SK-N-SH (cell line): Measurements from ENCODE around the gene EMP1. TPM values are rescaled to one million over a fixed set of nuclear protein-coding genes. Genes with fewer than 3 reads are reported as not detected.

Experiments used
- CTCF ChIA-PET: fragments of 300-600, 350-600 bp; formaldehyde crosslinking; extraction: SDS; loops from one replicate; lab custom pipeline; 2021; lab: Yijun Ruan, JAX
- POLR2A ChIA-PET: fragments of 350-600 bp; sonication (Branson Sonifier 250); formaldehyde crosslinking; extraction: SDS; loops from one replicate; lab custom pipeline; 2020; ENCODE audit warnings: antibody characterized with exemption, inconsistent platforms; lab: Yijun Ruan, JAX
- DNase-seq: peaks from one replicate; pipeline ENCODE4 v3.0.0; 2012
- H2AFZ ChIP-seq: fragments of 200-600 bp; sonication (generic); 2 replicates; pipeline ENCODE4 v1.8.1; 2016; ENCODE audit warnings: antibody characterized with exemption, mild to moderate bottlenecking, low read depth
- H3F3A ChIP-seq: fragments of 200-600 bp; sonication (generic); replicated peaks from 2 replicates; pipeline ENCODE3; 2016; ENCODE audit warnings: antibody characterized with exemption, mild to moderate bottlenecking; ENCODE audit not compliant: insufficient read depth
- H3K27ac ChIP-seq, 2 experiments: fragments of 200-500 bp in 1 of 2; fragments of 200-600 bp in 1 of 2; sonication (Bioruptor generic) in 1 of 2; sonication (generic), shearing (Covaris generic) in 1 of 2; 2 replicates each; pipeline versions ENCODE4 v1.5.1 to v1.6.1; 2014 to 2016; ENCODE audit warnings: low read depth in 2 of 2, inconsistent platforms in 1 of 2, low read length in 1 of 2, mild to moderate bottlenecking in 1 of 2, mixed read lengths in 1 of 2
- H3K27me3 ChIP-seq: fragments of 200-600 bp; sonication (generic), shearing (Covaris generic); 2 replicates; pipeline ENCODE4 v1.6.1; 2016; ENCODE audit warnings: mixed run types; ENCODE audit not compliant: insufficient read depth
- H3K36me3 ChIP-seq, 2 experiments: fragments of 200-500 bp in 1 of 2; fragments of 200-600 bp in 1 of 2; sonication (Bioruptor generic) in 1 of 2; sonication (generic) in 1 of 2; replicated peaks in 1 of 2; 2 replicates each; pipeline versions ENCODE3 to v1.5.1; 2014 to 2016; ENCODE audit warnings: low read length in 1 of 2, mild to moderate bottlenecking in 1 of 2; ENCODE audit not compliant: insufficient read depth in 2 of 2, control insufficient read depth in 1 of 2
- H3K4me1 ChIP-seq, 2 experiments: fragments of 200-500 bp in 1 of 2; fragments of 200-600 bp in 1 of 2; sonication (Bioruptor generic) in 1 of 2; sonication (generic), shearing (Covaris generic) in 1 of 2; 2 replicates each; pipeline versions ENCODE4 v1.5.1 to v1.6.1; 2014 to 2016; ENCODE audit warnings: low read depth in 1 of 2, low read length in 1 of 2, mixed run types in 1 of 2; ENCODE audit not compliant: insufficient read depth in 2 of 2, control insufficient read depth in 1 of 2
- H3K4me2 ChIP-seq: fragments of 200-600 bp; sonication (generic), shearing (Covaris generic); 2 replicates; pipeline ENCODE4 v1.6.1; 2017; ENCODE audit warnings: mixed run types
- H3K4me3 ChIP-seq, 2 experiments: fragments of 200-500 bp in 1 of 2; fragments of 200-600 bp in 1 of 2; sonication (Bioruptor generic) in 1 of 2; sonication (generic), shearing (Covaris generic) in 1 of 2; 2 replicates each; pipeline versions ENCODE4 v1.5.1 to v1.8.1; 2014 to 2016; ENCODE audit warnings: low read depth in 2 of 2, inconsistent platforms in 1 of 2, low read length in 1 of 2, mild to moderate bottlenecking in 1 of 2, mixed read lengths in 1 of 2, moderate library complexity in 1 of 2
- H3K79me2 ChIP-seq: fragments of 200-600 bp; sonication (generic); 2 replicates; pipeline ENCODE4 v1.8.1; 2017; ENCODE audit warnings: mild to moderate bottlenecking; ENCODE audit not compliant: insufficient read depth
- H3K9ac ChIP-seq: fragments of 200-600 bp; sonication (generic); 2 replicates; pipeline ENCODE4 v1.6.1; 2017; ENCODE audit warnings: mixed run types
- H3K9me2 ChIP-seq: fragments of 200-600 bp; sonication (generic); 2 replicates; pipeline ENCODE4 v1.6.1; 2017; ENCODE audit warnings: mixed run types
- H3K9me3 ChIP-seq: fragments of 200-600 bp; sonication (generic); 2 replicates; pipeline ENCODE4 v1.6.1; 2017; ENCODE audit warnings: mixed run types, mild to moderate bottlenecking, moderate library complexity
- H4K20me1 ChIP-seq: fragments of 200-600 bp; sonication (generic); 2 replicates; pipeline ENCODE4 v1.6.1; 2017; ENCODE audit warnings: mild to moderate bottlenecking, mixed run types; ENCODE audit not compliant: insufficient read depth
- CHD2 ChIP-seq: fragments of 150-350 bp; IDR thresholded peaks from 2 replicates; pipeline ENCODE4 v1.6.1; 2018; ENCODE audit warnings: low read length; ENCODE audit not compliant: partially characterized antibody
- EZH2phosphoT487 ChIP-seq: fragments of 200-600 bp; sonication (generic); IDR thresholded peaks from 2 replicates; pipeline ENCODE4 v1.6.1; 2017; ENCODE audit warnings: low read depth, mixed run types, mild to moderate bottlenecking, antibody characterized with exemption, moderate library complexity, borderline replicate concordance
- FOXJ3 ChIP-seq: sonication (generic); formaldehyde crosslinking; IDR thresholded peaks from 2 replicates; pipeline ENCODE4 v1.5.1; 2020; ENCODE audit warnings: mild to moderate bottlenecking, missing genetic modification reagents
- JUND ChIP-seq: IDR thresholded peaks from 2 replicates; pipeline ENCODE4 v1.4.0; 2012
- RFX5 ChIP-seq: IDR thresholded peaks from 2 replicates; pipeline ENCODE4 v1.6.1; 2012; ENCODE audit warnings: mild to moderate bottlenecking, improper control_type of control experiment, low read length
- SMC3 ChIP-seq: IDR thresholded peaks from 2 replicates; pipeline ENCODE4 v1.6.1; 2012; ENCODE audit warnings: low read depth, low read length, improper control_type of control experiment
- TCF12 ChIP-seq: IDR thresholded peaks from 2 replicates; pipeline ENCODE4 v1.4.0; 2012
- USF2 ChIP-seq: fragments of 150-350 bp; IDR thresholded peaks from 2 replicates; pipeline ENCODE4 v1.6.1; 2017; ENCODE audit warnings: antibody characterized with exemption, low read length, low read depth, borderline replicate concordance
- YY1 ChIP-seq: IDR thresholded peaks from 2 replicates; pipeline ENCODE4 v1.4.0; 2012; ENCODE audit warnings: low read depth, mild to moderate bottlenecking
- WGBS: methylation state at CpG from one replicate; pipeline ENCODE4 v1.1.6; 2017; ENCODE audit warnings: low lambda C conversion rate; 5-methylcytosine and 5-hydroxymethylcytosine counted together
- polyA plus RNA-seq, 3 experiments: library from polyadenylated mRNA; depleted of rRNA; stranded (reverse); fragments of >200 nt; gene quantifications; 2 replicates each; pipeline ENCODE4 v1.2.3, GENCODE V29; 2012
- TF ChIP-seq, protein P1 (sequence below): fragments of 150-350 bp; IDR thresholded peaks from 2 replicates; pipeline ENCODE4 v1.6.1; 2016; ENCODE audit warnings: mild to moderate bottlenecking, low read depth, low read length
- TF ChIP-seq, protein P2 (sequence below): fragments of 200-600 bp; sonication (generic); IDR thresholded peaks from 2 replicates; pipeline ENCODE4 v1.6.1; 2017; ENCODE audit warnings: antibody characterized with exemption, mild to moderate bottlenecking, moderate library complexity

EMP1 gene
- polyA plus RNA-seq, 1 of the 3 experiments (the other 2 are of a cell fraction) = 67.4 TPM

- TF ChIP-seq USF2 = no peak
- TF ChIP-seq SMC3 = no peak
Measured at GRCh38 chr12:13252024-13252423, 55.5 kb downstream of the EMP1 start (continued).

GRCh38 chr12:13252616-13253015, 56.1 kb downstream of the EMP1 start:
- Histone ChIP-seq H3K27me3 (no peaks in the 10 kb centered on the region), H3K36me3 (no peaks in the 10 kb centered on the region), H3F3A (peaks cover 4% of the 10 kb centered on the region), H3K9me3 (no peaks in the 10 kb centered on the region), H3K9ac (no peak overlapping the region), H2AFZ (no peak overlapping the region), H3K4me3 (no peak overlapping the region), H3K4me2 (no peak overlapping the region), H3K4me1 (peaks cover 0 to 8% of the 10 kb centered on the region in 2 experiments; a peak in 2 of 4 replicates), H4K20me1 (no peaks in the 10 kb centered on the region), H3K27ac (no peak overlapping the region), H3K9me2 (no peaks in the 10 kb centered on the region), H3K79me2 (no peaks in the 10 kb centered on the region)
- no peak for DNase-seq
- ChIA-PET POLR2A (no interaction called here), CTCF (interaction anchor here (5.1 kb wide), 1 partner anchor 23 kb away, joined by 66 read pairs; no protein-coding TSS in a partner anchor)
- WGBS = 61% methylated on average over 3 of the region's 3 CpGs
- TF ChIP-seq JUND = no peak
- TF ChIP-seq, protein P1, sequence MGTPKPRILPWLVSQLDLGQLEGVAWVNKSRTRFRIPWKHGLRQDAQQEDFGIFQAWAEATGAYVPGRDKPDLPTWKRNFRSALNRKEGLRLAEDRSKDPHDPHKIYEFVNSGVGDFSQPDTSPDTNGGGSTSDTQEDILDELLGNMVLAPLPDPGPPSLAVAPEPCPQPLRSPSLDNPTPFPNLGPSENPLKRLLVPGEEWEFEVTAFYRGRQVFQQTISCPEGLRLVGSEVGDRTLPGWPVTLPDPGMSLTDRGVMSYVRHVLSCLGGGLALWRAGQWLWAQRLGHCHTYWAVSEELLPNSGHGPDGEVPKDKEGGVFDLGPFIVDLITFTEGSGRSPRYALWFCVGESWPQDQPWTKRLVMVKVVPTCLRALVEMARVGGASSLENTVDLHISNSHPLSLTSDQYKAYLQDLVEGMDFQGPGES = no peak
- TF ChIP-seq CHD2 = no peak
- TF ChIP-seq YY1 = no peak
- no peak for TF ChIP-seq EZH2phosphoT487
- TF ChIP-seq, protein P2, sequence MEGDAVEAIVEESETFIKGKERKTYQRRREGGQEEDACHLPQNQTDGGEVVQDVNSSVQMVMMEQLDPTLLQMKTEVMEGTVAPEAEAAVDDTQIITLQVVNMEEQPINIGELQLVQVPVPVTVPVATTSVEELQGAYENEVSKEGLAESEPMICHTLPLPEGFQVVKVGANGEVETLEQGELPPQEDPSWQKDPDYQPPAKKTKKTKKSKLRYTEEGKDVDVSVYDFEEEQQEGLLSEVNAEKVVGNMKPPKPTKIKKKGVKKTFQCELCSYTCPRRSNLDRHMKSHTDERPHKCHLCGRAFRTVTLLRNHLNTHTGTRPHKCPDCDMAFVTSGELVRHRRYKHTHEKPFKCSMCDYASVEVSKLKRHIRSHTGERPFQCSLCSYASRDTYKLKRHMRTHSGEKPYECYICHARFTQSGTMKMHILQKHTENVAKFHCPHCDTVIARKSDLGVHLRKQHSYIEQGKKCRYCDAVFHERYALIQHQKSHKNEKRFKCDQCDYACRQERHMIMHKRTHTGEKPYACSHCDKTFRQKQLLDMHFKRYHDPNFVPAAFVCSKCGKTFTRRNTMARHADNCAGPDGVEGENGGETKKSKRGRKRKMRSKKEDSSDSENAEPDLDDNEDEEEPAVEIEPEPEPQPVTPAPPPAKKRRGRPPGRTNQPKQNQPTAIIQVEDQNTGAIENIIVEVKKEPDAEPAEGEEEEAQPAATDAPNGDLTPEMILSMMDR = no peak
- no peak for TF ChIP-seq RFX5
- TF ChIP-seq TCF12 = no peak
- no peak for TF ChIP-seq FOXJ3 (CRISPR knock-in tag)
